Right lobe of liver (tissue), 6 donors: ENCODE results near the gene DLG2. TPM values are rescaled to one million over a fixed set of nuclear protein-coding genes. Genes with fewer than 3 reads are reported as not detected.

Experiments
- ATAC-seq, 4 donors: fragments of 200-7000 bp; cut with Tn5 transposase; one replicate each; pipeline ENCODE4 v1.9.1; 2020; ENCODE audit warnings: mild to moderate bottlenecking in 4 of 4, moderate library complexity in 4 of 4
- DNase-seq, 3 donors: peaks; one replicate each; pipeline ENCODE4 v3.0.0-alpha.2; 2020
- H3K27ac ChIP-seq, 3 donors: fragments of 200-600 bp; one replicate each; pipeline ENCODE4 v1.8.0; 2022
- H3K27me3 ChIP-seq, 2 donors: fragments of 200-600 bp; one replicate each; pipeline ENCODE4 v1.8.0; 2022
- H3K36me3 ChIP-seq, 4 donors: fragments of 200-600 bp; sonication (generic) in 1 of 4; one replicate each; pipeline versions ENCODE4 v1.5.1 to v1.8.0; 2017 to 2022; ENCODE audit warnings: control low read depth in 1 of 4
- H3K4me1 ChIP-seq, 4 donors: fragments of 200-600 bp; sonication (generic) in 1 of 4; one replicate each; pipeline versions ENCODE4 v1.5.1 to v1.8.0; 2017 to 2022; ENCODE audit warnings: control low read depth in 1 of 4
- H3K4me3 ChIP-seq, 3 donors: fragments of 200-600 bp; one replicate each; pipeline ENCODE4 v1.8.0; 2022
- H3K9me3 ChIP-seq, 4 donors: fragments of 200-600 bp; sonication (generic) in 1 of 4; one replicate each; pipeline versions ENCODE4 v1.5.1 to v1.8.0; 2017 to 2022; ENCODE audit warnings: control low read depth in 1 of 4
- POLR2A ChIP-seq: fragments of 450-650 bp; IDR thresholded peaks from one replicate; pipeline ENCODE4 v1.6.1; 2017; ENCODE audit warnings: antibody characterized with exemption, mild to moderate bottlenecking
- WGBS: methylation state at CpG from one replicate; pipeline ENCODE4 v1.1.6; 2018; ENCODE audit warnings: low coverage, low lambda C conversion rate; ENCODE audit not compliant: insufficient coverage; ENCODE audit errors: missing lambda C conversion rate; 5-methylcytosine and 5-hydroxymethylcytosine counted together
- intact Hi-C, 2 donors: fragments of 100-400 bp; cut with DNase I; formaldehyde crosslinking; loops; one replicate each; pipeline versions ENCODE4 v1.11.2 to v1.14.1; 2022
- total RNA-seq, 6 experiments: library from RNA; depleted of rRNA in 2 of 6; stranded (reverse); fragments of >200 nt in 2 of 6; fragmentation: NEBNext Ultra II Directional in 3 of 6; extraction: Animal tissue kit (Norgen Biotek cat#: 25700) in 3 of 6; gene quantifications; one replicate each; pipeline versions ENCODE4 v1.1.0 to v1.2.4, GENCODE V29; 2016 to 2023
- TF ChIP-seq, protein P1 (sequence below), 4 donors: fragments of 200-600 bp in 3 of 4; fragments of 450-650 bp in 1 of 4; IDR thresholded peaks; one replicate each; pipeline versions ENCODE4 v1.5.1 to v1.8.0; 2016 to 2022; ENCODE audit warnings: antibody characterized with exemption in 4 of 4, mild to moderate bottlenecking in 2 of 4
- donor health status: DM: no; HTN: yes; CAD: no.
- donor health status: DM: no; HTN: no; CAD: no.
- donor health status: DM: no; HTN: no; CAD: no.
- donor health status: DM: no; HTN: yes; CAD: no.
- donor health status: DM: no; HTN: yes; CAD: no.

The DLG2 gene
- total RNA-seq, 6 experiments from 2014 or later, result 1.2 to 6.4 (median 2.5) TPM

- Histone ChIP-seq H3K4me1 (peaks cover 0 to 17% (median 7%) of the 10 kb centered on the region in 4 donors), H3K36me3 (no peaks in the 10 kb centered on the region), H3K9me3 (no peaks in the 10 kb centered on the region), H3K4me3 (no peak overlapping the region), H3K27ac (no peak overlapping the region), H3K27me3 (no peaks in the 10 kb centered on the region)
- 40% methylated on average over 3 of the region's 3 CpGs for WGBS
- DNase-seq, result no peak
- peak in 1 of 4 donors; percentile 32 for ATAC-seq
- intact Hi-C loops, result no loop called here
- TF ChIP-seq, protein P1, sequence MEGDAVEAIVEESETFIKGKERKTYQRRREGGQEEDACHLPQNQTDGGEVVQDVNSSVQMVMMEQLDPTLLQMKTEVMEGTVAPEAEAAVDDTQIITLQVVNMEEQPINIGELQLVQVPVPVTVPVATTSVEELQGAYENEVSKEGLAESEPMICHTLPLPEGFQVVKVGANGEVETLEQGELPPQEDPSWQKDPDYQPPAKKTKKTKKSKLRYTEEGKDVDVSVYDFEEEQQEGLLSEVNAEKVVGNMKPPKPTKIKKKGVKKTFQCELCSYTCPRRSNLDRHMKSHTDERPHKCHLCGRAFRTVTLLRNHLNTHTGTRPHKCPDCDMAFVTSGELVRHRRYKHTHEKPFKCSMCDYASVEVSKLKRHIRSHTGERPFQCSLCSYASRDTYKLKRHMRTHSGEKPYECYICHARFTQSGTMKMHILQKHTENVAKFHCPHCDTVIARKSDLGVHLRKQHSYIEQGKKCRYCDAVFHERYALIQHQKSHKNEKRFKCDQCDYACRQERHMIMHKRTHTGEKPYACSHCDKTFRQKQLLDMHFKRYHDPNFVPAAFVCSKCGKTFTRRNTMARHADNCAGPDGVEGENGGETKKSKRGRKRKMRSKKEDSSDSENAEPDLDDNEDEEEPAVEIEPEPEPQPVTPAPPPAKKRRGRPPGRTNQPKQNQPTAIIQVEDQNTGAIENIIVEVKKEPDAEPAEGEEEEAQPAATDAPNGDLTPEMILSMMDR (IDR thresholded peaks at IDR 0.05), result no peak
- TF ChIP-seq POLR2A, result no peak
Measured at GRCh38 chr11:83918476-83918875, 1708.7 kb downstream of the DLG2 start.

DNA sequence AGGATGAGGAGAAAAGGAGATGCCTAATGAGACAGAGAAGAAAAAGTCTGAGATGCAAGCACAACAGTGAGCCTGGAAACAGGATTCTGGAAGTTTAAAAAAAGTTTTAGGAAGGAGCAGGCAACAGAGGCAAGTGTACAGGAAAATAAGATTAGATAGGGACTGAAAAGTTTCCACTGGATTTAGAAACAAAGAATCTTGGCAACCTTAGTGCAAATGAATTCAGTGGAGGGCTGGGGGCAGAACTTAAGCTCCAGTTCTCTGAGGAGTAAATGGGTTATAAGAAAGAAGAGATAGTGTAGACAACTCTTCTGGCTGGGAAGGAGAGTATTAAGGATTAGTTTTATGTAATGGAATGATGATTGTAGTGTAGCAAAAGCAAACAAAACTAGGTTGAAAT lies 1712.1 kb downstream of the DLG2 start:
- ATAC-seq, result no peak
- no peak for TF ChIP-seq POLR2A
- TF ChIP-seq, protein P1 (IDR thresholded peaks at IDR 0.05), result no peak
- DNase-seq, result no peak
- Histone ChIP-seq H3K4me3 (no peak overlapping the region), H3K4me1 (peaks cover 0 to 14% (median 4%) of the 10 kb centered on the region in 4 donors), H3K9me3 (no peaks in the 10 kb centered on the region), H3K27me3 (no peaks in the 10 kb centered on the region), H3K27ac (no peak overlapping the region), H3K36me3 (no peaks in the 10 kb centered on the region)
- intact Hi-C loops, result no loop called here

- WGBS, result 31% methylated on average over 5 of the region's 5 CpGs
- intact Hi-C loops, result no loop called here
- peak; percentile 70 to 79 (median 77) for ATAC-seq
- H3K27me3 ChIP-seq, result no peaks in the 10 kb centered on the region
- peaks cover 0 to 37% (median 17%) of the 10 kb centered on the region in 4 donors for H3K4me1 ChIP-seq
- no peaks in the 10 kb centered on the region for H3K36me3 ChIP-seq
- no peak overlapping the region for H3K4me3 ChIP-seq
- TF ChIP-seq POLR2A, result no peak
- TF ChIP-seq, protein P1 (IDR thresholded peaks at IDR 0.05), result no peak
- no peaks in the 10 kb centered on the region for H3K9me3 ChIP-seq
- H3K27ac ChIP-seq, result peak overlapping the region in 2 of 3 donors; percentile 46 to 65
- no peak for DNase-seq
Measured at GRCh38 chr11:83909579-83910534, 1717.3 kb downstream of the DLG2 start.

DNA sequence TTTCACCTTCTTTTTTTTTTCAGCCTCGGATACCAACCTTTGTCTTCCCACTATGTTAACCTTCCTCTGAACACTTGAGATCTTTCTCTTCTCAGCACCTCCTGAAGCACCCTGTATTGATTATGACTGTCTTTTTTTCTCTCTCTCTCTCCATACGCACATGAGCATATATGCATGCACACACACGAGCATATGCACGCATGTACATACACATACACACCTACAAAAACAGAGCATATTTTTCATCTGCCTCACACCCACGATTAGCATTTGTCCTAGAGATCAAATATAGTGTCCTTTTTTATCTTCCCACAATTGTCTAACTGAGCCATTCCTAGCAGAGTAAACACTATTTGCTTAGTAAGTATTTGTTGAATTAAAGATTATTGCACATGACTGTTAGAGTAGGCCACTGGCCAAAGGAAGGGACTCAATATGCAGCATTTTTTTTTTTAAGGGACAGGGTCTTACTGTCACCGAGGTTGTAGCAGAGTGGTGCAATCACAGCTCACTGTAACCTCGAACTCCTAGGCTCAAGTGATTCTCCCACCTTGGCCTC lies 1718.8 kb downstream of the DLG2 start:
- no peaks in the 10 kb centered on the region for H3K27me3 ChIP-seq
- ATAC-seq (peak; percentile 53 to 78 (median 60)), DNase-seq (no peak)
- H3K4me3 ChIP-seq, result no peak overlapping the region
- intact Hi-C loops, result no loop called here
- no peak for TF ChIP-seq POLR2A
- TF ChIP-seq, protein P1 (IDR thresholded peaks at IDR 0.05), result no peak
- H3K27ac ChIP-seq, result peak overlapping the region in 1 of 3 donors; percentile 65
- H3K36me3 ChIP-seq, result no peaks in the 10 kb centered on the region
- H3K4me1 ChIP-seq, result peaks cover 0 to 37% (median 17%) of the 10 kb centered on the region in 4 donors
- 33% methylated on average over 6 of the region's 7 CpGs for WGBS
- H3K9me3 ChIP-seq, result no peaks in the 10 kb centered on the region
